ENCODE data around the gene THADA. TPM values are rescaled to one million over a fixed set of nuclear protein-coding genes. Genes with fewer than 3 reads are reported as not detected.

THADA gene
- total RNA-seq, 1 experiment from 2014 or later: 23.7 TPM

DNA sequence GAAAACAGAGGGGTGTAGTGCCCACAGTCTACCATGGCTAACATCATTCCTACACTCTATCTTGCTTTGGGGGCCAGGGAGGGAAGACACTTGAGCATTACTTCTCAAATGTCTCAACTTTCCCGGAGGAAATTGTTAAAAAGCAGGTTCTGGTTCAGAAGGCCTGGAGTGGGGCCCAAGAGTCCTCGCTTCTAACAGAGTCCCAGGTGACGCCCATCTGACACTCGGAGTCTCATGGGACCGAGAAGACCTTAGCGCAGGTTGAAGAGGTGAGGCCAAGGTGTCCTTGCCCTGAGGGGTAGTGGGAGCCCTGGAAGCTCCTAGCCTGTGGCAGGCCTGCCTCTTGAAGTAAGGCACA is 409.5 kb downstream of the THADA start:
- Histone ChIP-seq H3K36me3 (replicated peaks; ENCODE audit: control insufficient read depth, insufficient read depth, low read length) (no peaks in the 10 kb centered on the region), H3K27me3 (ENCODE audit: control insufficient read depth, insufficient read depth, low read length) (no peaks in the 10 kb centered on the region), H3K4me3 (ENCODE audit: insufficient read depth, low read depth, low read length) (no peak overlapping the region)
- DNase-seq: no peak

DNA sequence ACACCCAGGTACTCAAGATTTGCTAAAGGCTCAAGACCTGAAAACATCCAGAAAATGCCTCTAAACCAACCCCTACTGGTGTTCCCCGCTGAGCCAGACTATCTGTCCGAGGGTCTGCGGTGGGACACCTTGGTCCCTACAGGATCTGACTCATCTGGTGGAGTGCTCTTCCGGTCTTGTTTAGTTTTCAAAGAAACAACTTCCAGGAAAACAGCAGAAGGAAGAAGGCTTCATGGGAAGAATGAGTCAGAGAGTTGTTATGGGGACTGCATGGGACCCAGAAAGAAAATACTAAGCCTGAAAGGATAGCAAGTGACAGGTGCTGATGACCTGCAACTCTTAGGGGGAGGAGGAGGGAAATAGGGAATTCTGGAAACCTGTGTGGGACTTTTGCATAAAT is 410.7 kb downstream of the THADA start:
- Histone ChIP-seq H3K36me3 (replicated peaks; ENCODE audit: control insufficient read depth, insufficient read depth, low read length) (no peaks in the 10 kb centered on the region), H3K4me3 (ENCODE audit: insufficient read depth, low read depth, low read length) (no peak overlapping the region), H3K27me3 (ENCODE audit: control insufficient read depth, insufficient read depth, low read length) (no peaks in the 10 kb centered on the region)
- DNase-seq: no peak

GRCh38 chr2:43184339-43184895 is 411.4 kb downstream of the THADA start:
- DNase-seq: no peak
- Histone ChIP-seq H3K4me3 (ENCODE audit: insufficient read depth, low read depth, low read length) (no peak overlapping the region), H3K36me3 (replicated peaks; ENCODE audit: control insufficient read depth, insufficient read depth, low read length) (no peaks in the 10 kb centered on the region), H3K27me3 (ENCODE audit: control insufficient read depth, insufficient read depth, low read length) (no peaks in the 10 kb centered on the region)

DNA sequence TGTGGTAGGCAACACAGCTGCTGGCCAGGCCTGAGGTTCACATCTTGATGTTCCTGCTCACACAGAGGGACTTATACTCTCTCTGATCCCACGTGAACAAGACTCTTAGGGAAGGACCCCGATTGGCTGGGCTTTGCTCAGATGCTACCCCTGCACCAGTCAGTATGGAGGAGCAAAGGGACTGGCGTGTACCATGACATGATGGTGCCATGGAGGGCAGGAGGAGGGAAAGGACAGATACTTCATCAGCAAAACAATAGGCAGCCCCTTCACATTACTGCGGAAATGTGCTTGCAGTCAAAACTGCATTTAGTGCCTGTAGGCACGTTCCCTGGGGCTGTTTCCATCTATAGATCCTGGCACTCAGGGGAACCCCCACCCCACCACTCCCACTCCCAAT is 412.1 kb downstream of the THADA start:
- Histone ChIP-seq H3K27me3 (ENCODE audit: control insufficient read depth, insufficient read depth, low read length) (no peaks in the 10 kb centered on the region), H3K36me3 (replicated peaks; ENCODE audit: control insufficient read depth, insufficient read depth, low read length) (no peaks in the 10 kb centered on the region), H3K4me3 (ENCODE audit: insufficient read depth, low read depth, low read length) (no peak overlapping the region)
- no peak for DNase-seq

GRCh38 chr2:43180897-43181296 is 414.9 kb downstream of the THADA start:
- Histone ChIP-seq H3K36me3 (replicated peaks; ENCODE audit: control insufficient read depth, insufficient read depth, low read length) (no peaks in the 10 kb centered on the region), H3K4me3 (ENCODE audit: insufficient read depth, low read depth, low read length) (no peak overlapping the region), H3K27me3 (ENCODE audit: control insufficient read depth, insufficient read depth, low read length) (no peaks in the 10 kb centered on the region)
- DNase-seq: no peak

Other genes with a start within 250 kb of the THADA start
- gene PLEKHH2, start 41.2 kb upstream of the THADA start, total RNA-seq (2014; rRNA removed; shearing (Covaris generic)): 1.4 and 2.1 TPM in 2 replicates
- gene C1GALT1C1L, start 80.4 kb upstream of the THADA start, total RNA-seq (2014; rRNA removed; shearing (Covaris generic)): not detected in 2 replicates
- gene DYNC2LI1, start 178.0 kb upstream of the THADA start, total RNA-seq (2014; rRNA removed; shearing (Covaris generic)): 9.5 and 15.4 TPM in 2 replicates
- gene ABCG5, start 242.8 kb upstream of the THADA start, total RNA-seq (2014; rRNA removed; shearing (Covaris generic)): not detected in 2 replicates
- gene ABCG8, start 242.9 kb upstream of the THADA start, total RNA-seq (2014; rRNA removed; shearing (Covaris generic)): not detected in 2 replicates

Data from H7 (cell line).